SU-DHL-6 (cell line): ENCODE results near the gene ADARB2.

Source experiments
- EZH2phosphoT487 ChIP-seq: fragments of 200-600 bp; sonication (generic), shearing (Covaris generic); conservative IDR thresholded peaks from 2 replicates; pipeline ENCODE4 v1.6.1; 2018; ENCODE audit warnings: mild to moderate bottlenecking, antibody characterized with exemption, low read length, moderate library complexity, mixed read lengths
- TF ChIP-seq, protein P1 (sequence below): fragments of 200-600 bp; sonication (generic); IDR thresholded peaks from one replicate; pipeline ENCODE4 v1.5.1; 2017; ENCODE audit warnings: antibody characterized with exemption, mild to moderate bottlenecking, low read length, moderate library complexity; ENCODE audit not compliant: insufficient read depth, poor library complexity, severe bottlenecking

- TF ChIP-seq, protein P1, sequence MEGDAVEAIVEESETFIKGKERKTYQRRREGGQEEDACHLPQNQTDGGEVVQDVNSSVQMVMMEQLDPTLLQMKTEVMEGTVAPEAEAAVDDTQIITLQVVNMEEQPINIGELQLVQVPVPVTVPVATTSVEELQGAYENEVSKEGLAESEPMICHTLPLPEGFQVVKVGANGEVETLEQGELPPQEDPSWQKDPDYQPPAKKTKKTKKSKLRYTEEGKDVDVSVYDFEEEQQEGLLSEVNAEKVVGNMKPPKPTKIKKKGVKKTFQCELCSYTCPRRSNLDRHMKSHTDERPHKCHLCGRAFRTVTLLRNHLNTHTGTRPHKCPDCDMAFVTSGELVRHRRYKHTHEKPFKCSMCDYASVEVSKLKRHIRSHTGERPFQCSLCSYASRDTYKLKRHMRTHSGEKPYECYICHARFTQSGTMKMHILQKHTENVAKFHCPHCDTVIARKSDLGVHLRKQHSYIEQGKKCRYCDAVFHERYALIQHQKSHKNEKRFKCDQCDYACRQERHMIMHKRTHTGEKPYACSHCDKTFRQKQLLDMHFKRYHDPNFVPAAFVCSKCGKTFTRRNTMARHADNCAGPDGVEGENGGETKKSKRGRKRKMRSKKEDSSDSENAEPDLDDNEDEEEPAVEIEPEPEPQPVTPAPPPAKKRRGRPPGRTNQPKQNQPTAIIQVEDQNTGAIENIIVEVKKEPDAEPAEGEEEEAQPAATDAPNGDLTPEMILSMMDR: no peak
- TF ChIP-seq EZH2phosphoT487: no peak
These were observed 378.3 kb downstream of the ADARB2 start for GRCh38 chr10:1358860-1359625.
